PFSK-1 (cell line): ENCODE data around the gene DNAH14.

Experiments used
- POLR2AphosphoS5 ChIP-seq: IDR thresholded peaks from 2 replicates; pipeline ENCODE4 v1.6.1; 2012; ENCODE audit warnings: low read depth, mild to moderate bottlenecking, control low read depth, low read length, moderate library complexity
- TAF1 ChIP-seq: IDR thresholded peaks from 2 replicates; pipeline ENCODE4 v1.6.1; 2012; ENCODE audit warnings: low read length, control low read depth, borderline replicate concordance; ENCODE audit not compliant: insufficient read depth
- TF ChIP-seq, protein P1 (sequence below), 2 experiments: IDR thresholded peaks; 2 replicates each; pipeline versions ENCODE4 v1.6.1 to v1.8.0; 2011 to 2012; ENCODE audit warnings: low read depth in 2 of 2, low read length in 2 of 2, control low read depth in 1 of 2, inconsistent platforms in 1 of 2, mild to moderate bottlenecking in 1 of 2, moderate library complexity in 1 of 2; ENCODE audit not compliant: insufficient read depth in 1 of 2

DNA sequence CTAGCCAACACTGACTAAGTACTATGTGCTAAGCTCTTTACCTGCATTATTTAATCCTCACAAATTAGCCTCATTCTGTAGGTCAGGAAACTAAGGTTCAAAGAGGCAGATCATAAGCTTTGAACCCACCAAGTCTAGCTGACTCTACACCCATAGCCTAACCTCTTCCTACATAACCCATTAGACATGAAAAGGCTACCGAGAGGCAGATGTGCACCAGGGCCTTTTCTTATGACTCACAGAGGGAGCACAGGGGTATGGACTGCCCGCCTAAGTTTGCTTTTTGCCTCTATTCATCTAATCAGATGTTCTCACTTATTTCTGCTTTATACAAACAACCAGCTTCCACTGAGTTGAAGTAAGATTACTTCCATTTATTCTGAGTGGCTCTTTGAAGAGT is 466.9 kb downstream of the DNAH14 start:
- TF ChIP-seq POLR2AphosphoS5 (no peak), TAF1 (no peak)
- TF ChIP-seq, protein P1, sequence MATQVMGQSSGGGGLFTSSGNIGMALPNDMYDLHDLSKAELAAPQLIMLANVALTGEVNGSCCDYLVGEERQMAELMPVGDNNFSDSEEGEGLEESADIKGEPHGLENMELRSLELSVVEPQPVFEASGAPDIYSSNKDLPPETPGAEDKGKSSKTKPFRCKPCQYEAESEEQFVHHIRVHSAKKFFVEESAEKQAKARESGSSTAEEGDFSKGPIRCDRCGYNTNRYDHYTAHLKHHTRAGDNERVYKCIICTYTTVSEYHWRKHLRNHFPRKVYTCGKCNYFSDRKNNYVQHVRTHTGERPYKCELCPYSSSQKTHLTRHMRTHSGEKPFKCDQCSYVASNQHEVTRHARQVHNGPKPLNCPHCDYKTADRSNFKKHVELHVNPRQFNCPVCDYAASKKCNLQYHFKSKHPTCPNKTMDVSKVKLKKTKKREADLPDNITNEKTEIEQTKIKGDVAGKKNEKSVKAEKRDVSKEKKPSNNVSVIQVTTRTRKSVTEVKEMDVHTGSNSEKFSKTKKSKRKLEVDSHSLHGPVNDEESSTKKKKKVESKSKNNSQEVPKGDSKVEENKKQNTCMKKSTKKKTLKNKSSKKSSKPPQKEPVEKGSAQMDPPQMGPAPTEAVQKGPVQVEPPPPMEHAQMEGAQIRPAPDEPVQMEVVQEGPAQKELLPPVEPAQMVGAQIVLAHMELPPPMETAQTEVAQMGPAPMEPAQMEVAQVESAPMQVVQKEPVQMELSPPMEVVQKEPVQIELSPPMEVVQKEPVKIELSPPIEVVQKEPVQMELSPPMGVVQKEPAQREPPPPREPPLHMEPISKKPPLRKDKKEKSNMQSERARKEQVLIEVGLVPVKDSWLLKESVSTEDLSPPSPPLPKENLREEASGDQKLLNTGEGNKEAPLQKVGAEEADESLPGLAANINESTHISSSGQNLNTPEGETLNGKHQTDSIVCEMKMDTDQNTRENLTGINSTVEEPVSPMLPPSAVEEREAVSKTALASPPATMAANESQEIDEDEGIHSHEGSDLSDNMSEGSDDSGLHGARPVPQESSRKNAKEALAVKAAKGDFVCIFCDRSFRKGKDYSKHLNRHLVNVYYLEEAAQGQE (IDR thresholded peaks at IDR 0.05; ENCODE audit: insufficient read depth in 1 of 2, low read depth in 2 of 2, low read length in 2 of 2), result no peak
